Stimulated activated CD4-positive, alpha-beta T cell treated with anti-CD3 and anti-CD28 coated beads, Interleukin-2, amount 100 ng/mL, for 24 hours (primary cell): ENCODE data around the gene SMPD2.

Experiments used
- DNase-seq, 2 donors: peaks; one replicate each; pipeline ENCODE4 v3.0.0-alpha.2; 2020

SMPD2 gene

GRCh38 chr6:109486068-109486467 is 45.5 kb downstream of the SMPD2 start:
- DNase-seq = no peak

- no peak for DNase-seq
Observed at GRCh38 chr6:109488001-109488400, 47.5 kb downstream of the SMPD2 start.

GRCh38 chr6:109490713-109491112 is 50.2 kb downstream of the SMPD2 start:
- DNase-seq = no peak

- DNase-seq = no peak
Observed at GRCh38 chr6:109491207-109491938, 50.8 kb downstream of the SMPD2 start.
